ENCODE measurements around the gene KMT2B.

- no peak for TF ChIP-seq CTCF (IDR thresholded peaks at IDR 0.05)
- TF ChIP-seq POLR2A (IDR thresholded peaks at IDR 0.05) = no peak
Measured at GRCh38 chr19:35669566-35669965, 48.2 kb upstream of the KMT2B start.
